ENCODE data around the gene PACRG.

PACRG gene

DNA sequence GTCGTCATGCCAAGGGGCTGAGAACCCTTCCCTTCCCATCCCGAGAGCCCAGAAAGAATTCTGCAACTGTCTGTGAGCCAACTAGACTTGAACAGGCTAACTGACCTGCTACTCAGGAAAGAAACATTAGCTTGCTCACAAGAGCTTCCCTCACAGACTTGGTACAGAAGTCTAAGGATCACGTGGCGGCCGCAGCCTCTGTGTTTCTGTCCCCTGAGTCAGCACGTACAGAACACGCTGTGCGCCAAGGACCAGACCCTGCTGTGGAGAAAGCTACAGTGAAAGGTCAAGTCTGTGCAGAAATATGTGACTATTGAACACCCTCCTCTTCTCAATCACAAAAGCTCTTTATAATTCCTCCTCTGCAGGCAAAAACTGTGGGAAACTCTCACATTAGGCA, 535.4 kb downstream of the PACRG start:
- H3K36me3 ChIP-seq (ENCODE audit: low read depth), result no peaks in the 10 kb centered on the region
- TF ChIP-seq, protein P1, sequence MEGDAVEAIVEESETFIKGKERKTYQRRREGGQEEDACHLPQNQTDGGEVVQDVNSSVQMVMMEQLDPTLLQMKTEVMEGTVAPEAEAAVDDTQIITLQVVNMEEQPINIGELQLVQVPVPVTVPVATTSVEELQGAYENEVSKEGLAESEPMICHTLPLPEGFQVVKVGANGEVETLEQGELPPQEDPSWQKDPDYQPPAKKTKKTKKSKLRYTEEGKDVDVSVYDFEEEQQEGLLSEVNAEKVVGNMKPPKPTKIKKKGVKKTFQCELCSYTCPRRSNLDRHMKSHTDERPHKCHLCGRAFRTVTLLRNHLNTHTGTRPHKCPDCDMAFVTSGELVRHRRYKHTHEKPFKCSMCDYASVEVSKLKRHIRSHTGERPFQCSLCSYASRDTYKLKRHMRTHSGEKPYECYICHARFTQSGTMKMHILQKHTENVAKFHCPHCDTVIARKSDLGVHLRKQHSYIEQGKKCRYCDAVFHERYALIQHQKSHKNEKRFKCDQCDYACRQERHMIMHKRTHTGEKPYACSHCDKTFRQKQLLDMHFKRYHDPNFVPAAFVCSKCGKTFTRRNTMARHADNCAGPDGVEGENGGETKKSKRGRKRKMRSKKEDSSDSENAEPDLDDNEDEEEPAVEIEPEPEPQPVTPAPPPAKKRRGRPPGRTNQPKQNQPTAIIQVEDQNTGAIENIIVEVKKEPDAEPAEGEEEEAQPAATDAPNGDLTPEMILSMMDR (IDR thresholded peaks at IDR 0.05; ENCODE audit: poor library complexity, severe bottlenecking), result no peak
- no peak overlapping the region for H3K4me3 ChIP-seq (ENCODE audit: severe bottlenecking)
- H3K27me3 ChIP-seq (ENCODE audit: insufficient read depth, poor library complexity, severe bottlenecking), result no peaks in the 10 kb centered on the region
- no peak overlapping the region for H3K27ac ChIP-seq (ENCODE audit: poor library complexity, severe bottlenecking)
- no peak for ATAC-seq (ENCODE audit: low read depth)
- no peaks in the 10 kb centered on the region for H3K4me1 ChIP-seq (ENCODE audit: insufficient read depth, poor library complexity, severe bottlenecking)
- DNase-seq (ENCODE audit: low spot score), result no peak
- no peaks in the 10 kb centered on the region for H3K9me3 ChIP-seq (ENCODE audit: severe bottlenecking)

- DNase-seq (ENCODE audit: low spot score), result no peak
- no peaks in the 10 kb centered on the region for H3K27me3 ChIP-seq (ENCODE audit: insufficient read depth, poor library complexity, severe bottlenecking)
- TF ChIP-seq, protein P1 (IDR thresholded peaks at IDR 0.05; ENCODE audit: poor library complexity, severe bottlenecking), result no peak
- H3K27ac ChIP-seq (ENCODE audit: poor library complexity, severe bottlenecking), result no peak overlapping the region
- H3K36me3 ChIP-seq (ENCODE audit: low read depth), result no peaks in the 10 kb centered on the region
- no peak for ATAC-seq (ENCODE audit: low read depth)
- H3K4me3 ChIP-seq (ENCODE audit: severe bottlenecking), result no peak overlapping the region
- H3K9me3 ChIP-seq (ENCODE audit: severe bottlenecking), result no peaks in the 10 kb centered on the region
- no peaks in the 10 kb centered on the region for H3K4me1 ChIP-seq (ENCODE audit: insufficient read depth, poor library complexity, severe bottlenecking)
These were observed 536.4 kb downstream of the PACRG start for GRCh38 chr6:163263998-163264661.

DNA sequence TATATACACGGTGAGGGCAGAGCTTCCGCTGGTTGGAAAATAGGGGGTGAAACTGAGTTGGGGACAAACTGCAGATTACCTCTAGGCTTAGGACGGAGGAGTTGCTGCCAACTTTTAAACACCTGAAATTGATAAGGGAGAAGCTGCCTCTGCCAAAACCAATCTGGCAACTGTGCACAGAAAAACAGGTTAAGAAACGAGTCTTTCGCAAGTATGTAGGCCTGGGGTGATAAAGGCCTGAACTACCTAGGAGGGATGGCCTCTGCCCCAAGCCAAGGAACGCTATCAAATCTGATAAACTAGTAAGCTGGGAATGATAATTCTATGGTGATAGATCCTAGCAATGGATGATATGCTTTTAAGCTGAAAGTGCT, 536.9 kb downstream of the PACRG start:
- Histone ChIP-seq H3K27me3 (ENCODE audit: insufficient read depth, poor library complexity, severe bottlenecking) (no peaks in the 10 kb centered on the region), H3K36me3 (ENCODE audit: low read depth) (no peaks in the 10 kb centered on the region), H3K4me1 (ENCODE audit: insufficient read depth, poor library complexity, severe bottlenecking) (no peaks in the 10 kb centered on the region), H3K4me3 (ENCODE audit: severe bottlenecking) (no peak overlapping the region), H3K9me3 (ENCODE audit: severe bottlenecking) (no peaks in the 10 kb centered on the region), H3K27ac (ENCODE audit: poor library complexity, severe bottlenecking) (no peak overlapping the region)
- no peak for ATAC-seq (ENCODE audit: low read depth)
- TF ChIP-seq, protein P1 (IDR thresholded peaks at IDR 0.05; ENCODE audit: poor library complexity, severe bottlenecking), result no peak
- DNase-seq (ENCODE audit: low spot score), result no peak

GRCh38 chr6:163281634-163282033, 553.9 kb downstream of the PACRG start:
- no peak overlapping the region for H3K27ac ChIP-seq (ENCODE audit: poor library complexity, severe bottlenecking)
- no peak for DNase-seq (ENCODE audit: low spot score)
- TF ChIP-seq, protein P1 (IDR thresholded peaks at IDR 0.05; ENCODE audit: poor library complexity, severe bottlenecking), result no peak
- no peak for ATAC-seq (ENCODE audit: low read depth)
- peaks cover 4% of the 10 kb centered on the region for H3K4me1 ChIP-seq (ENCODE audit: insufficient read depth, poor library complexity, severe bottlenecking)
- H3K4me3 ChIP-seq (ENCODE audit: severe bottlenecking), result no peak overlapping the region
- no peaks in the 10 kb centered on the region for H3K27me3 ChIP-seq (ENCODE audit: insufficient read depth, poor library complexity, severe bottlenecking)
- no peaks in the 10 kb centered on the region for H3K36me3 ChIP-seq (ENCODE audit: low read depth)
- no peaks in the 10 kb centered on the region for H3K9me3 ChIP-seq (ENCODE audit: severe bottlenecking)

- ATAC-seq (ENCODE audit: low read depth) (no peak), DNase-seq (ENCODE audit: low spot score) (no peak)
- TF ChIP-seq, protein P1 (IDR thresholded peaks at IDR 0.05; ENCODE audit: poor library complexity, severe bottlenecking), result no peak
These were observed 554.9 kb downstream of the PACRG start for GRCh38 chr6:163282672-163283071.

More at GRCh38 chr6:163282672-163283071, 554.9 kb downstream of the PACRG start:
- H3K36me3 ChIP-seq (ENCODE audit: low read depth), result no peaks in the 10 kb centered on the region
- no peaks in the 10 kb centered on the region for H3K9me3 ChIP-seq (ENCODE audit: severe bottlenecking)
- no peak overlapping the region for H3K27ac ChIP-seq (ENCODE audit: poor library complexity, severe bottlenecking)
- H3K4me3 ChIP-seq (ENCODE audit: severe bottlenecking), result no peak overlapping the region
- H3K4me1 ChIP-seq (ENCODE audit: insufficient read depth, poor library complexity, severe bottlenecking), result peaks cover 4% of the 10 kb centered on the region
- H3K27me3 ChIP-seq (ENCODE audit: insufficient read depth, poor library complexity, severe bottlenecking), result no peaks in the 10 kb centered on the region
